Activated CD4-positive, CD25-positive, alpha-beta regulatory T cell treated with anti-CD3 and anti-CD28 coated beads, Interleukin-2, amount 50 U/mL, for 16 hours (primary cell): ENCODE measurements around the gene ZNF622.

Source experiments
- DNase-seq: peaks from one replicate; pipeline ENCODE4 v3.0.0-alpha.2; 2020; ENCODE audit warnings: low read depth, low spot score

ZNF622 gene

GRCh38 chr5:16431490-16431889, 34.1 kb downstream of the ZNF622 start:
- DNase-seq: no peak

DNA sequence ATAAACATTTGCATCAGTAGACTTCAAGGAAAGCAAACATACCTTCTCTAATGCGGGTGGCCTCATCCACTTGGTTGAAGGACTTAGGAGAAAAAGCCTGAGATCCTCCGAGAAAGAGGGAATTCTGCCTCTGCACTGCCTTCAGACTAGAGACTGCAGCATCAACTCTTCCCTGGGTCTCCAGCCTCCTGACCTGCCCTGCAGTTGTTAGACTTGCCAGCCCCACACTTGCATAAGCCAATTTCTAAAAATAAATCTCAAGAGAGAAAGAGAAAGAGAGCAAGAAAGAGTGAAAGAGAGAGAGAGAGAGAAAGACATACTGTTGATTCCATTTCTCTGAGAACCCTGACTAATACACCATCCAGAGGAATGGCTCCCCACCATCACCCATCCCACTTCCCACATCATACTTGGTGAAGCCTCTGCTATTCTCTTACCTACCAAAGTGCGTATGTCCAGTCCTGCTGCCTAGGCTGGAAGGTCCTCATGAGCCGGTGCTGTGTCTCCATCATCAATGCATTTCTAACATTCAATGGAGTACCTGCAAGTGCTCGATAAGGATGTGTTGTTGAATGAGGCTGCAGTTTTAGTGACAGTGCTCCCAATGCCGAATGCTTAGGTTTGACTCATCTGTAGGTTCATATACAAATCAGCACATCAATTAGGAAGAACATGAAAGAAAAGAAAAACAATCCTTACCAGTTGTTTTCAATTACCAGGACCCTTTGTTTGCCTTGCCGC, 35.1 kb downstream of the ZNF622 start:
- DNase-seq: no peak

DNA sequence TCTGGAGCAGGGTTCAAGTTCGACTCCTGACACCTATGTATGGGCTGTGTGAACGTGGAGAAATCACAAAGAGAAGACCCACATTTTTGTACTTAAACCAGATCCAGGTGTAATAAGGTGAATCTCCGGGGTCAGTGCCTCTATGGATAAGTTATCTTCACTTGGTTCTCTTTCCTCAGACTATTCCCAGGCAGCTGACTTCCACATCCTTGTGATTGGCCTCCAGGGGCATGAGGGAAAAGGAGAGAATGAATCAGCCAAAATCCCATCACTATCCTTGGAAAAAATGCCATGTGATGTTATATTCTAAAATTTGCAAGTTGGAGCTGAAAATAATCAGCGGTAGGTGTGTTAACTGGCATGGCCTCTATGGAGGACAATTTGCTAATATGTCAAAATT, 37.2 kb downstream of the ZNF622 start:
- DNase-seq: no peak

DNA sequence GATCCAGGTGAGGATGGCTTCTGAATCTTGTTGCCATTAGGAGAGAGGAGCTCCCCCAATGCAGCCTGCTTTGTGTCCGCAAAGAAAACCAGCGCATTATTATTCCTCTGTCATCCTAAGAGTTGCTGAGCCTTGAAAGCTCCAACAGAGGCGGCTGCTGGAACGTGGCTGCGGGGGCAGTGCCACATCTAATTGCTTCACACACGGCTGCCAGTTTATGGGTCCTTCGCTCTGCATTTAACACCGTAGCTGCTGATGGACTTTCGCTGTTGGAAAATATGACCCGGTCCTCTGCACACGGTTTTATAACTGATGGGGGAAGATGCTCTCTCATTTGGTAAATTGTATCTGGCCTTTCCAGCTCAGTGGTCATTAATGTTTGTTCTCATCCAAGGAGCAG, 38.0 kb downstream of the ZNF622 start:
- DNase-seq: no peak

- no peak for DNase-seq
These were observed 47.1 kb downstream of the ZNF622 start for GRCh38 chr5:16418471-16418922.

DNA sequence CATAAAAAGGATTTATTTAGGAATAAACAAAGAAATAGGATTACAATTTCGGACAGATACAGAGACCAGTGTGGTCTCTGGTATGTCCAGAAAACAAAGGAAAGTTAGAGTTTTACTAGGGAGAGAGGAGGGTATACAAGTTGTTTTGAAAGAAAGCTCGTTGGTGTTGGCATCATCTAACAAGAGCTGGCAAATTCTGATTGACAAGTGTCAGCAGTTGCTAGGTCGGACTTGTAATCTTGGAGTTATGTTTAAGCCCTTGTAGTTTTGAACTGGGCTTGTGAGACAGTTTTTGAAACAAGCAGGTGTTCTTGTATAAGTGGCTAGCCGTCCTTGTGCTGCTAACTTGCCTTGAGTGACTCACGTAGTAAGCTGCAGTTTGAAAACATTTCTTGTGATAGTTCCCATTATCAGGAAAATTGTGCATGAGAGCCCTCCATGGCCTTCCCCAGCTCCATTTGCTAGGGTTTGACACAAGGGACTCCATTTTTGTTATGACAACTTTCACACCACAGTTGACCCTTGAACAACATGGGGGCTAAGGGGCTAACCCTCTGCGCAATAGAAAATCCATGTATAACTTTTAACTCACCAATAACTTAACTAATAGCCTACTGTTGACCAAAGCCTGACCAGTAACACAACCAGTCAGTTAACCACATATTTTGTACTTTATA, 48.1 kb downstream of the ZNF622 start:
- DNase-seq: no peak

- DNase-seq: no peak
These were observed 50.7 kb downstream of the ZNF622 start for GRCh38 chr5:16414861-16415260.

- DNase-seq: no peak
These were observed 52.3 kb downstream of the ZNF622 start for GRCh38 chr5:16413166-16413860.

- no peak for DNase-seq
These were observed 53.0 kb downstream of the ZNF622 start for GRCh38 chr5:16412556-16412955.

GRCh38 chr5:16411741-16412455, 53.7 kb downstream of the ZNF622 start:
- DNase-seq: no peak

DNA sequence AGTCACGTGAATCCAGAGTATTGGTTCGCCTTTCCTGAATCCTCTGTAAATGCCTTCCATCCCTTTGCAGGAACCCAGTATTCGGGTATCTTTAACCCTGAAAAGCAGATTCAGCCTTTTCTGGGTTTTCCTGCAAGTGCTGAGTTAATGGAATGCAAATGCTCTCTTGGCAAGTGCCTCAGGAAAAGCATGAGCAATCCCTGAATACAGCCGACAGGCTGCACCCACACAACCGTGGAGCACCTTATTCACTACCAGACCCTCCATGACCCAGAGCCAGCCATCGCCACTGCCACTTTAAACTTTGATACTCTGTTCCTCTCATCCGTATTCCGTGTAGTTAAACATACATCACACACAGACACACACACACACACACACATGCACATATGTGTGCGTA, 54.4 kb downstream of the ZNF622 start:
- DNase-seq: no peak

DNA sequence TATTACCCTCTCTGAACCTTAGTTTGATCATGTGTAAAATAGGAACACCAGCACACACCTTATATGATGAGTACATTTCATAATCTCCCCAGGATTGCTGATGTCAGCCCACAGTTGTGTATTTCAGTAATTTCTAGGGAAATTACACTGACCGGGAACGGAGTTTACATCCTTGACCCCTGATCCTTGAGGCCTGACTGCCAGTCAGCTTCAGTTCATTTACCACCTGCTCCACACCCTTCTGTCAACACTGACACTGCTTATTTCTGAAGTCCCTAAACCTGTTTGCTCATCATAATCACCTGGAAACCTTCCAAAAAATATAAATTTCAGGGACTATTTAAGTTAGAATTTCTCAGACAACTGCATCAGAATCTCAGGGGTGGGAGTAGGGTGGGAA, 55.3 kb downstream of the ZNF622 start:
- no peak for DNase-seq

DNA sequence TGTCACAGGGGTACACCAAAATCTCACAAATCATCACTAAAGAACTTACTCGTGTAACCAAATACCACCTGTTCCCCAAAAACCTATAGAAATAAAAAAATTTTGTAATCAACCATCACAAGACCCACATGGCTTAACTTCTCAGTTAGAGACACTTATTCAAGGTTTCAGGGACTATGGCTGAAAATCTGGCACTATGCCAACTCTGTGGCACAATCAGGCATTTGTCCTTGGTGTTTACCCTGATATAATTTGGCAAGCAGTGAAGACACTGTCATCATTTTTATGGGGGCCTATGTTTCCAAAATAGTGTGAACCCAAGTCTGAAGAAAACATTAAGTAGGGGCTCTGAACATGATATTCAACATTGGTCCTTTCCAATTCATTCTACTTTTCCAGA, 59.0 kb downstream of the ZNF622 start:
- no peak for DNase-seq

- no peak for DNase-seq
These were observed 59.6 kb downstream of the ZNF622 start for GRCh38 chr5:16406023-16406422.
